CD14-positive monocyte (primary cell): ENCODE results near the gene KAT5. TPM values are rescaled to one million over a fixed set of nuclear protein-coding genes. Genes with fewer than 3 reads are reported as not detected.

Experiments
- polyA plus RNA-seq, 3 donors: library from polyadenylated mRNA; depleted of rRNA in 1 of 3; unstranded in 2 of 3; stranded (reverse) in 1 of 3; fragments of 300-500 nt in 2 of 3; fragments of >200 nt in 1 of 3; fragmentation: Illumina TruSeq in 2 of 3; gene quantifications; 1 replicate in 2 of 3; 2 replicates in 1 of 3; pipeline ENCODE4 v1.2.3, GENCODE V29; 2012 to 2021
- small RNA-seq: library from RNA; depleted of rRNA; stranded (forward); fragments of <200 nt; gene quantifications from one replicate; pipeline ENCODE3, GENCODE V24; 2012; ENCODE audit warnings: low read depth; ENCODE audit not compliant: insufficient read length

Gene KAT5
- polyA plus RNA-seq, 3 donors, result 32.5 to 48.7 (median 33.1) TPM

Small RNAs within 50 kb of the gene (small RNA-seq; reads per million reads assigned to genes)
- gene RN7SL309P, result not detected

Other genes with a start within 250 kb of the KAT5 start
- gene MALAT1, start 213.2 kb upstream of the KAT5 start, polyA plus RNA-seq, result 100 to 1,000 TPM; 263 to 815 (median 554) TPM
- 10 to 100 TPM; 18.6 to 71.6 (median 29.7) TPM for gene SCYL1, start 187.2 kb upstream of the KAT5 start, polyA plus RNA-seq
- 10 to 100 TPM in 1 of 3 donors, 1 to 10 TPM in 2; 3.4 to 19.4 (median 4.6) TPM for gene LTBP3, start 153.9 kb upstream of the KAT5 start, polyA plus RNA-seq
- 10 to 100 TPM; 48.5 to 65.1 (median 56.2) TPM for gene ZNRD2, start 141.8 kb upstream of the KAT5 start, polyA plus RNA-seq
- gene FAM89B, start 139.7 kb upstream of the KAT5 start, polyA plus RNA-seq, result 100 to 1,000 TPM in 1 of 3 donors, 10 to 100 TPM in 2; 51.3 to 139 (median 70.8) TPM
- gene EHBP1L1, start 136.2 kb upstream of the KAT5 start, polyA plus RNA-seq, result 100 to 1,000 TPM in 1 of 3 donors, 10 to 100 TPM in 2; 29.6 to 507 (median 42.6) TPM
- 1 to 10 TPM in 1 of 3 donors, not detected in 2; 4.3 TPM for gene KCNK7, start 116.5 kb upstream of the KAT5 start, polyA plus RNA-seq
- 100 to 1,000 TPM in 1 of 3 donors, 10 to 100 TPM in 2; 20.8 to 116 (median 32.0) TPM for gene MAP3K11, start 98.0 kb upstream of the KAT5 start, polyA plus RNA-seq
- 10 to 100 TPM in 1 of 3 donors, 1 to 10 TPM in 1, under 1 TPM in 1; 0.58 to 36.4 (median 1.7) TPM for gene PCNX3, start 96.5 kb upstream of the KAT5 start, polyA plus RNA-seq
- 100 to 1,000 TPM in 1 of 3 donors, 10 to 100 TPM in 2; 83.4 to 110 (median 86.5) TPM for gene SIPA1, start 74.2 kb upstream of the KAT5 start, polyA plus RNA-seq
- gene RELA, start 49.3 kb upstream of the KAT5 start, polyA plus RNA-seq, result 10 to 100 TPM; 21.3 to 67.9 (median 30.9) TPM
- gene RNASEH2C, start 8.5 kb downstream of the KAT5 start, polyA plus RNA-seq, result 100 to 1,000 TPM in 1 of 3 donors, 10 to 100 TPM in 2; 33.3 to 131 (median 95.2) TPM
- 10 to 100 TPM; 33.7 to 46.4 (median 35.1) TPM for gene AP5B1, start 68.7 kb downstream of the KAT5 start, polyA plus RNA-seq
- gene OVOL1, start 74.8 kb downstream of the KAT5 start, polyA plus RNA-seq, result under 1 TPM in 1 of 3 donors, not detected in 2; 0.08 TPM
- gene SNX32, start 121.7 kb downstream of the KAT5 start, polyA plus RNA-seq, result under 1 TPM; 0.07 to 0.40 (median 0.12) TPM
- 1,000 to 10,000 TPM; 1,281 to 2,233 (median 1,889) TPM for gene CFL1, start 145.9 kb downstream of the KAT5 start, polyA plus RNA-seq
- 10 to 100 TPM; 15.0 to 87.5 (median 16.4) TPM for gene MUS81, start 148.2 kb downstream of the KAT5 start, polyA plus RNA-seq
- gene EFEMP2, start 160.5 kb downstream of the KAT5 start, polyA plus RNA-seq, result 10 to 100 TPM in 1 of 3 donors, under 1 TPM in 1, not detected in 1; 0.44 to 14.7 TPM
- 1 to 10 TPM in 1 of 3 donors, under 1 TPM in 2; 0.71 to 1.3 (median 0.78) TPM for gene CTSW, start 167.6 kb downstream of the KAT5 start, polyA plus RNA-seq
- 100 to 1,000 TPM in 2 of 3 donors, 10 to 100 TPM in 1; 79.1 to 109 (median 101) TPM for gene FIBP, start 176.2 kb downstream of the KAT5 start, polyA plus RNA-seq
- 10 to 100 TPM; 20.8 to 35.2 (median 24.4) TPM for gene CCDC85B, start 178.4 kb downstream of the KAT5 start, polyA plus RNA-seq
- gene FOSL1, start 188.1 kb downstream of the KAT5 start, polyA plus RNA-seq, result 10 to 100 TPM in 1 of 3 donors, 1 to 10 TPM in 2; 2.5 to 28.2 (median 2.5) TPM
- 10 to 100 TPM; 21.8 to 31.5 (median 22.8) TPM for gene C11orf68, start 206.8 kb downstream of the KAT5 start, polyA plus RNA-seq
- 10 to 100 TPM; 68.3 to 97.2 (median 72.1) TPM for gene DRAP1, start 207.2 kb downstream of the KAT5 start, polyA plus RNA-seq
- under 1 TPM in 2 of 3 donors, not detected in 1; 0.67 to 0.71 TPM for gene TSGA10IP, start 233.2 kb downstream of the KAT5 start, polyA plus RNA-seq
- gene SART1, start 249.5 kb downstream of the KAT5 start, polyA plus RNA-seq, result 10 to 100 TPM in 2 of 3 donors, 1 to 10 TPM in 1; 8.9 to 52.8 (median 16.1) TPM